Smooth muscle cell (in vitro differentiated cells): ENCODE data around the gene KCNE1. TPM values are rescaled to one million over a fixed set of nuclear protein-coding genes. Genes with fewer than 3 reads are reported as not detected.

Source experiments
- DNase-seq: peaks from one replicate; lab custom pipeline; 2025; ENCODE audit not compliant: unreplicated experiment; lab: John Stamatoyannopoulos, UW
- H2AFZ ChIP-seq: fragments of 200-600 bp; sonication (generic); 2 replicates; pipeline ENCODE4 v1.6.0; 2016; ENCODE audit warnings: antibody characterized with exemption, low read depth, mild to moderate bottlenecking
- H3F3A ChIP-seq: fragments of 200-600 bp; sonication (generic); 2 replicates; pipeline ENCODE4 v1.6.0; 2017; ENCODE audit warnings: antibody characterized with exemption, low read depth
- H3K27ac ChIP-seq: fragments of 200-600 bp; sonication (generic); 2 replicates; pipeline ENCODE4 v1.5.1; 2016; ENCODE audit warnings: low read depth, mild to moderate bottlenecking
- H3K27me3 ChIP-seq: fragments of 200-600 bp; sonication (generic); 2 replicates; pipeline ENCODE4 v1.6.1; 2016; ENCODE audit warnings: low read depth, mild to moderate bottlenecking
- H3K36me3 ChIP-seq: fragments of 200-600 bp; sonication (generic); 2 replicates; pipeline ENCODE4 v1.5.1; 2016; ENCODE audit warnings: low read depth
- H3K4me1 ChIP-seq: fragments of 200-600 bp; sonication (generic); 2 replicates; pipeline ENCODE4 v1.5.1; 2016; ENCODE audit warnings: low read depth
- H3K4me2 ChIP-seq: fragments of 200-600 bp; sonication (generic); 2 replicates; pipeline ENCODE4 v1.6.0; 2016; ENCODE audit warnings: mild to moderate bottlenecking
- H3K4me3 ChIP-seq: fragments of 200-600 bp; sonication (generic); 2 replicates; pipeline ENCODE4 v1.5.1; 2016; ENCODE audit warnings: mild to moderate bottlenecking
- H3K79me2 ChIP-seq: fragments of 200-600 bp; sonication (generic); 2 replicates; pipeline ENCODE4 v1.6.0; 2016; ENCODE audit warnings: low read depth, mild to moderate bottlenecking
- H3K9ac ChIP-seq: fragments of 200-600 bp; sonication (generic); 2 replicates; pipeline ENCODE4 v1.6.0; 2016; ENCODE audit warnings: low read depth
- H3K9me3 ChIP-seq: fragments of 200-600 bp; sonication (generic); replicated peaks from 2 replicates; pipeline ENCODE4 v1.5.1; 2016; ENCODE audit warnings: low read depth
- H4K20me1 ChIP-seq: fragments of 200-600 bp; sonication (generic); 2 replicates; pipeline ENCODE4 v1.6.0; 2016; ENCODE audit warnings: low read depth
- WGBS: methylation state at CpG from one replicate; pipeline ENCODE4 v1.1.7; 2016; ENCODE audit warnings: low lambda C conversion rate; 5-methylcytosine and 5-hydroxymethylcytosine counted together
- polyA plus RNA-seq: library from polyadenylated mRNA; unstranded; fragments of >200 nt; fragmentation: Nextera tagmentation; extraction: Ambion mirVana; gene quantifications from 2 replicates; pipeline ENCODE4 v1.2.1, GENCODE V29; 2016
- total RNA-seq: library from RNA; depleted of rRNA; stranded (reverse); fragments of >200 nt; gene quantifications from 2 replicates; pipeline ENCODE4 v1.2.3, GENCODE V29; 2014
- TF ChIP-seq, protein P1 (sequence below): fragments of 200-600 bp; sonication (generic); IDR thresholded peaks from 2 replicates; pipeline ENCODE4 v1.5.1; 2017; ENCODE audit warnings: borderline replicate concordance, mild to moderate bottlenecking, antibody characterized with exemption; ENCODE audit not compliant: insufficient read depth, poor library complexity, severe bottlenecking

Gene KCNE1
- total and polyA plus RNA-seq, 2 experiments from 2014 or later: 0.16 TPM; not detected in 1

DNA sequence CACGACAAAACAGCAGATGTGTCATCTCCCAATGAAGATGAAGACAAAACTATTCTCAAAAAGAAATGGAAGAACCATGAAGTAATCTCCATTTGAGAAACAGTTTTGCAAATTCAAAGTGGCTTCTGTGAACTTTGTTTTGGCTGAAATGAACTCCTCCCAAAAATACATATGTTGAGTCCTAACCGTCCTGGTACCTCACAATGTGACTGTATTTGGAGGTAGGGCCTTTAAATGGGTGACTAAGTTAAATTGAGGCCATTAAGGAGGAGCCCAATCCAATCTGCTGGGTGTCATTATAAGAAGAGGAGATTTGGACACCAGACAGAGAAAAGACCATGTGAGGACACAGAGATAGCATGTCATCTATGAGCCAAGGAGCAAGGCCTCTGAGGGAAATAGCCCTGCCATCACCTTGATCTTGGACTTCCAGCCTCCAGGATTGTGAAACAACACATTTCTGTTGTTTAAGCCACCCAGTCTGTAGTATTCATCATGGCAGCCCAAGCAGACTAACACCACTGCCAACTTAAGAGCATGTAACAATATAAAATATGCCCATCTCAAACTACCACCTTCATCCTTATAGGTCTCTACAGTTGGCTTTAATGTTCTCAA is 38.3 kb upstream of the KCNE1 start:
- Histone ChIP-seq H4K20me1 (no peaks in the 10 kb centered on the region), H3K79me2 (no peaks in the 10 kb centered on the region), H3K4me2 (no peak overlapping the region), H3K36me3 (no peaks in the 10 kb centered on the region), H2AFZ (no peak overlapping the region), H3K4me3 (no peak overlapping the region), H3K9ac (no peak overlapping the region), H3K27ac (no peak overlapping the region), H3K9me3 (no peaks in the 10 kb centered on the region), H3K27me3 (no peaks in the 10 kb centered on the region), H3F3A (no peaks in the 10 kb centered on the region), H3K4me1 (peaks cover 23% of the 10 kb centered on the region)
- TF ChIP-seq, protein P1, sequence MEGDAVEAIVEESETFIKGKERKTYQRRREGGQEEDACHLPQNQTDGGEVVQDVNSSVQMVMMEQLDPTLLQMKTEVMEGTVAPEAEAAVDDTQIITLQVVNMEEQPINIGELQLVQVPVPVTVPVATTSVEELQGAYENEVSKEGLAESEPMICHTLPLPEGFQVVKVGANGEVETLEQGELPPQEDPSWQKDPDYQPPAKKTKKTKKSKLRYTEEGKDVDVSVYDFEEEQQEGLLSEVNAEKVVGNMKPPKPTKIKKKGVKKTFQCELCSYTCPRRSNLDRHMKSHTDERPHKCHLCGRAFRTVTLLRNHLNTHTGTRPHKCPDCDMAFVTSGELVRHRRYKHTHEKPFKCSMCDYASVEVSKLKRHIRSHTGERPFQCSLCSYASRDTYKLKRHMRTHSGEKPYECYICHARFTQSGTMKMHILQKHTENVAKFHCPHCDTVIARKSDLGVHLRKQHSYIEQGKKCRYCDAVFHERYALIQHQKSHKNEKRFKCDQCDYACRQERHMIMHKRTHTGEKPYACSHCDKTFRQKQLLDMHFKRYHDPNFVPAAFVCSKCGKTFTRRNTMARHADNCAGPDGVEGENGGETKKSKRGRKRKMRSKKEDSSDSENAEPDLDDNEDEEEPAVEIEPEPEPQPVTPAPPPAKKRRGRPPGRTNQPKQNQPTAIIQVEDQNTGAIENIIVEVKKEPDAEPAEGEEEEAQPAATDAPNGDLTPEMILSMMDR: no peak
- DNase-seq: no peak
- 95% methylated on average over 2 of the region's 2 CpGs for WGBS

DNA sequence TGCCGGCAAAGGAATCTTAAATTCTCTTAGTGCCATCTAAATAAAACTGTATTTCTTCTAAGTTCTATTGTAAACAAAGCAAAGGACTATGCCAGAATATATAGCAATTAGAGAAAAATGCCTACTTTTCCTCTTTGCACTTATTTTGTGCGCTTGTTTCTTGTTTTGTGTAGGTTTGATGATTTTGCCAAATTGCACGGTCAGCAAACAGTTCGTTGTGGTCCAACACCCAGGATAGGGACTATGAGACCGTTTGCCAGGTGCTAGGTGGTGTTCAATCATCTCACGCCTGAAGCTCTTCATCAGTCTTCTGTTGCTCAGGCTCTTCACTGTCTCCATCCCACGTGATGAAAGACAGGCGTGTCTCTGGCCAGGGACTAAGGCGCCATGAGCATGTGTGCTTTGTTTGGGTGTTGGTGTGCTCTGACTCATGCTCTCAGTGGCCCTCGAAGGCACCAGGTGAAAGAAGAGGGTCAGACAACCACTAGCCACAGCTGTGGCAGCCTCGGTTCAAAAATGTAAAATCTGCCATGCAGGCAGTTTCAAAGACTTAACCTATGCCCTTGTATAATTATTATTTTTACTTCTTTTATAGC is 36.9 kb upstream of the KCNE1 start:
- Histone ChIP-seq H3K4me3 (no peak overlapping the region), H3K36me3 (no peaks in the 10 kb centered on the region), H3K4me1 (peaks cover 27% of the 10 kb centered on the region), H3K9me3 (no peaks in the 10 kb centered on the region), H3K4me2 (no peak overlapping the region), H4K20me1 (no peaks in the 10 kb centered on the region), H3K27ac (no peak overlapping the region), H3F3A (no peaks in the 10 kb centered on the region), H3K9ac (no peak overlapping the region), H3K79me2 (no peaks in the 10 kb centered on the region), H2AFZ (no peak overlapping the region), H3K27me3 (no peaks in the 10 kb centered on the region)
- WGBS: 89% methylated on average over 11 of the region's 11 CpGs
- TF ChIP-seq, protein P1: no peak
- no peak for DNase-seq

DNA sequence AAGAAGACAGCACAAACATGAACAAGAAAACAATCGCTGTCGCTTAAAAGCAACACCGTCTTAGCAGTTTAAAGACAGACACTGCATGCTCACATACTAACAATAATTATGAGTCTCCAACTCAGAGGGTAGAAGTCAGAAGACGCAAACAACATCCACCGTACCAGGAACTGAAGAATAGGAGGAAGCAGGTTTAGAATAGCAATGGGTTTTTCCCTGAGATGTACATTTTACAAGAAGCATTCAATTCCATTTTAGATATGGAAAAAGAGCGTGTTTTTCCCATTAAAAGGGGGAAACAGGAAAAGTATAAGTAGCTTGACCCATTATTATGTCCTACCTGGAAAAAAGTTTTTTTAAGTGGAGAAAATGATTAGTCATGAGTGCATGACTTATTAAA is 34.5 kb upstream of the KCNE1 start:
- no peaks in the 10 kb centered on the region for H4K20me1 ChIP-seq
- no peaks in the 10 kb centered on the region for H3K27me3 ChIP-seq
- WGBS: 93% methylated on average over 6 of the region's 6 CpGs
- H3K27ac ChIP-seq: no peak overlapping the region
- no peak overlapping the region for H2AFZ ChIP-seq
- H3K9me3 ChIP-seq: no peaks in the 10 kb centered on the region
- peak overlapping the region; percentile 16 for H3K9ac ChIP-seq
- peaks cover 21% of the 10 kb centered on the region for H3K4me1 ChIP-seq
- DNase-seq: no peak
- H3K36me3 ChIP-seq: no peaks in the 10 kb centered on the region
- H3K4me2 ChIP-seq: no peak overlapping the region
- H3F3A ChIP-seq: no peaks in the 10 kb centered on the region
- TF ChIP-seq, protein P1: no peak
- no peaks in the 10 kb centered on the region for H3K79me2 ChIP-seq
- no peak overlapping the region for H3K4me3 ChIP-seq
